ENCODE results near the gene ZNF346. TPM values are rescaled to one million over a fixed set of nuclear protein-coding genes. Genes with fewer than 3 reads are reported as not detected.

Gene ZNF346
- total and polyA plus RNA-seq, 4 donors = 27.4 to 43.9 (median 32.7) TPM

GRCh38 chr5:177005619-177006264 is 16.8 kb upstream of the ZNF346 start:
- DNase-seq (ENCODE audit: low read depth in 4 of 6, low spot score in 6 of 6) = peak in 3 of 6 donors; percentile 22 to 86 (median 86)
- Histone ChIP-seq H3K36me3 (ENCODE audit: control insufficient read depth, insufficient read depth, low read length) (no peaks in the 10 kb centered on the region), H3K27me3 (ENCODE audit: control insufficient read depth, insufficient read depth, low read length) (no peaks in the 10 kb centered on the region), H3K9me3 (ENCODE audit: control insufficient read depth, insufficient read depth, low read length) (no peaks in the 10 kb centered on the region), H3K4me1 (ENCODE audit: control insufficient read depth, insufficient read depth, low read length) (peaks cover 12% of the 10 kb centered on the region), H3K4me3 (ENCODE audit: low read depth, low read length) (peak overlapping the region; percentile 80), H3K27ac (ENCODE audit: low read depth, low read length) (peak overlapping the region; percentile 91)
- WGBS (ENCODE audit: insufficient coverage) = under 1% methylated on average over 48 of the region's 51 CpGs

GRCh38 chr5:177006265-177006972 is 16.1 kb upstream of the ZNF346 start, which contains the start of gene UIMC1:
TSS of gene UIMC1 (minus strand) at chr5:177006779. CDS start at chr5:176982615, 24,164 bp downstream.
- Histone ChIP-seq H3K4me1 (ENCODE audit: control insufficient read depth, insufficient read depth, low read length) (peaks cover 12% of the 10 kb centered on the region), H3K4me3 (ENCODE audit: low read depth, low read length) (peak within 1 kb of the TSS; percentile 80), H3K27me3 (ENCODE audit: control insufficient read depth, insufficient read depth, low read length) (no peaks in the 10 kb centered on the region), H3K9me3 (ENCODE audit: control insufficient read depth, insufficient read depth, low read length) (no peaks in the 10 kb centered on the region), H3K36me3 (ENCODE audit: control insufficient read depth, insufficient read depth, low read length) (no peaks in the 10 kb centered on the region), H3K27ac (ENCODE audit: low read depth, low read length) (peak within 1 kb of the TSS; percentile 91)
- DNase-seq (ENCODE audit: low read depth in 4 of 6, low spot score in 6 of 6) = peak; percentile 84 to 98 (median 92)
- WGBS (ENCODE audit: insufficient coverage) = under 1% methylated on average over 83 of the region's 83 CpGs

GRCh38 chr5:177008716-177009115 is 13.8 kb upstream of the ZNF346 start:
- no CpG with 5 or more reads among the region's 2 CpGs for WGBS (ENCODE audit: insufficient coverage)
- Histone ChIP-seq H3K4me1 (ENCODE audit: control insufficient read depth, insufficient read depth, low read length) (peaks cover 12% of the 10 kb centered on the region), H3K27ac (ENCODE audit: low read depth, low read length) (no peak overlapping the region), H3K9me3 (ENCODE audit: control insufficient read depth, insufficient read depth, low read length) (no peaks in the 10 kb centered on the region), H3K27me3 (ENCODE audit: control insufficient read depth, insufficient read depth, low read length) (no peaks in the 10 kb centered on the region), H3K4me3 (ENCODE audit: low read depth, low read length) (no peak overlapping the region), H3K36me3 (ENCODE audit: control insufficient read depth, insufficient read depth, low read length) (no peaks in the 10 kb centered on the region)
- no peak for DNase-seq (ENCODE audit: low read depth in 4 of 6, low spot score in 6 of 6)

- no peak for DNase-seq (ENCODE audit: low read depth in 4 of 6, low spot score in 6 of 6)
- H3K4me3 ChIP-seq (ENCODE audit: low read depth, low read length) = no peak overlapping the region
- no peaks in the 10 kb centered on the region for H3K36me3 ChIP-seq (ENCODE audit: control insufficient read depth, insufficient read depth, low read length)
- WGBS (ENCODE audit: insufficient coverage) = no CpG with 5 or more reads among the region's 4 CpGs
- H3K27ac ChIP-seq (ENCODE audit: low read depth, low read length) = no peak overlapping the region
- peaks cover 10% of the 10 kb centered on the region for H3K4me1 ChIP-seq (ENCODE audit: control insufficient read depth, insufficient read depth, low read length)
- no peaks in the 10 kb centered on the region for H3K9me3 ChIP-seq (ENCODE audit: control insufficient read depth, insufficient read depth, low read length)
- H3K27me3 ChIP-seq (ENCODE audit: control insufficient read depth, insufficient read depth, low read length) = no peaks in the 10 kb centered on the region
Measured at GRCh38 chr5:177010153-177010552, 12.3 kb upstream of the ZNF346 start.

GRCh38 chr5:177015156-177015555 is 7.3 kb upstream of the ZNF346 start:
- Histone ChIP-seq H3K4me3 (ENCODE audit: low read depth, low read length) (no peak overlapping the region), H3K27ac (ENCODE audit: low read depth, low read length) (no peak overlapping the region), H3K9me3 (ENCODE audit: control insufficient read depth, insufficient read depth, low read length) (no peaks in the 10 kb centered on the region), H3K4me1 (ENCODE audit: control insufficient read depth, insufficient read depth, low read length) (peaks cover 3% of the 10 kb centered on the region), H3K27me3 (ENCODE audit: control insufficient read depth, insufficient read depth, low read length) (no peaks in the 10 kb centered on the region), H3K36me3 (ENCODE audit: control insufficient read depth, insufficient read depth, low read length) (no peaks in the 10 kb centered on the region)
- DNase-seq (ENCODE audit: low read depth in 4 of 6, low spot score in 6 of 6) = no peak
- 100% methylated on average over 2 of the region's 4 CpGs for WGBS (ENCODE audit: insufficient coverage)

- Histone ChIP-seq H3K4me1 (ENCODE audit: control insufficient read depth, insufficient read depth, low read length) (peaks cover 15% of the 10 kb centered on the region), H3K4me3 (ENCODE audit: low read depth, low read length) (no peak overlapping the region), H3K27me3 (ENCODE audit: control insufficient read depth, insufficient read depth, low read length) (no peaks in the 10 kb centered on the region), H3K9me3 (ENCODE audit: control insufficient read depth, insufficient read depth, low read length) (no peaks in the 10 kb centered on the region), H3K36me3 (ENCODE audit: control insufficient read depth, insufficient read depth, low read length) (no peaks in the 10 kb centered on the region), H3K27ac (ENCODE audit: low read depth, low read length) (no peak overlapping the region)
- DNase-seq (ENCODE audit: low read depth in 4 of 6, low spot score in 6 of 6) = peak in 1 of 6 donors; percentile 9
- 40% methylated on average over 1 of the region's 2 CpGs for WGBS (ENCODE audit: insufficient coverage)
Measured at GRCh38 chr5:177018341-177018740, 4.2 kb upstream of the ZNF346 start.

- DNase-seq (ENCODE audit: low read depth in 4 of 6, low spot score in 6 of 6) = no peak
- peaks cover 14% of the 10 kb centered on the region for H3K4me1 ChIP-seq (ENCODE audit: control insufficient read depth, insufficient read depth, low read length)
- H3K27me3 ChIP-seq (ENCODE audit: control insufficient read depth, insufficient read depth, low read length) = no peaks in the 10 kb centered on the region
- H3K9me3 ChIP-seq (ENCODE audit: control insufficient read depth, insufficient read depth, low read length) = no peaks in the 10 kb centered on the region
- WGBS (ENCODE audit: insufficient coverage) = 100% methylated on average over 1 of the region's 2 CpGs
- no peak overlapping the region for H3K4me3 ChIP-seq (ENCODE audit: low read depth, low read length)
- no peak overlapping the region for H3K27ac ChIP-seq (ENCODE audit: low read depth, low read length)
- H3K36me3 ChIP-seq (ENCODE audit: control insufficient read depth, insufficient read depth, low read length) = no peaks in the 10 kb centered on the region
Measured at GRCh38 chr5:177020033-177020432, 2.5 kb upstream of the ZNF346 start.

GRCh38 chr5:177023303-177023664 is 788 bp downstream of the ZNF346 start:
- peaks cover 14% of the 10 kb centered on the region for H3K4me1 ChIP-seq (ENCODE audit: control insufficient read depth, insufficient read depth, low read length)
- peaks cover 7% of the 10 kb centered on the region for H3K36me3 ChIP-seq (ENCODE audit: control insufficient read depth, insufficient read depth, low read length)
- WGBS (ENCODE audit: insufficient coverage) = 12% methylated on average over 6 of the region's 6 CpGs
- no peaks in the 10 kb centered on the region for H3K27me3 ChIP-seq (ENCODE audit: control insufficient read depth, insufficient read depth, low read length)
- no peaks in the 10 kb centered on the region for H3K9me3 ChIP-seq (ENCODE audit: control insufficient read depth, insufficient read depth, low read length)
- DNase-seq (ENCODE audit: low read depth in 4 of 6, low spot score in 6 of 6) = no peak
- peak overlapping the region; percentile 88 for H3K4me3 ChIP-seq (ENCODE audit: low read depth, low read length)
- peak overlapping the region; percentile 76 for H3K27ac ChIP-seq (ENCODE audit: low read depth, low read length)

- Histone ChIP-seq H3K4me1 (ENCODE audit: control insufficient read depth, insufficient read depth, low read length) (peaks cover 14% of the 10 kb centered on the region), H3K4me3 (ENCODE audit: low read depth, low read length) (no peak overlapping the region), H3K9me3 (ENCODE audit: control insufficient read depth, insufficient read depth, low read length) (no peaks in the 10 kb centered on the region), H3K27ac (ENCODE audit: low read depth, low read length) (no peak overlapping the region), H3K27me3 (ENCODE audit: control insufficient read depth, insufficient read depth, low read length) (no peaks in the 10 kb centered on the region), H3K36me3 (ENCODE audit: control insufficient read depth, insufficient read depth, low read length) (peaks cover 9% of the 10 kb centered on the region)
- DNase-seq (ENCODE audit: low read depth in 4 of 6, low spot score in 6 of 6) = no peak
- no CpG with 5 or more reads among the region's 1 CpG for WGBS (ENCODE audit: insufficient coverage)
Measured at GRCh38 chr5:177024559-177024958, 2.1 kb downstream of the ZNF346 start.

Measured in spinal cord (tissue), 10 donors.